MV-4-11 (cell line): ENCODE results near the gene E2F7.
A peak's percentile ranks its signal among the peaks of the same experiment; 100 is the strongest.

Source experiments
- DNase-seq: peaks from one replicate; lab custom pipeline; 2025; lab: John Stamatoyannopoulos, UW

The E2F7 gene

GRCh38 chr12:77064896-77065360, 441 bp downstream of the E2F7 start:
- DNase-seq = no peak

GRCh38 chr12:77062846-77063461, 2.4 kb downstream of the E2F7 start:
- peak; percentile 20 for DNase-seq

- no peak for DNase-seq
Observed at GRCh38 chr12:77062396-77062795, 3.0 kb downstream of the E2F7 start.

DNA sequence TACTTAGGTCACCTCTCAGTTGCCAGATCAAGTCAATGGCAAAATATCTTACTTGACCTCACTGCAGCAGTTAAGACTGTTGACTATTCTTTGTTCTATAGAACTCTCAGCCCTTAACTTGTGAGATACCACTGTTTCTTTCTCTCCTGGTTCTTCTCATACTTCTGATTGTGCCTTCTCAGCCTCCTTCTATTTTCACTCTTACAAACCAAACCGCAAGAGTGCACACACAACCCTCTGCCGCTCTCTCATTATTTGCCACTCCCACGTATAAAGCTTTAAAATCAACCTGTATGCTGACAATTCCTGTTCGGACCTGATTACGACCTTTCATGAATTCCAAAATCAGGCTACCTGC, 4.5 kb downstream of the E2F7 start:
- peak; percentile 54 for DNase-seq

GRCh38 chr12:77060136-77060882, 5.1 kb downstream of the E2F7 start:
- peak; percentile 97 for DNase-seq

GRCh38 chr12:77058740-77059139, 6.6 kb downstream of the E2F7 start:
- no peak for DNase-seq

GRCh38 chr12:77054851-77055250, 10.5 kb downstream of the E2F7 start:
- DNase-seq = no peak

- DNase-seq = no peak
Observed at GRCh38 chr12:77053259-77053658, 12.1 kb downstream of the E2F7 start.

GRCh38 chr12:77049767-77050353, 15.5 kb downstream of the E2F7 start:
- peak; percentile 58 for DNase-seq

DNA sequence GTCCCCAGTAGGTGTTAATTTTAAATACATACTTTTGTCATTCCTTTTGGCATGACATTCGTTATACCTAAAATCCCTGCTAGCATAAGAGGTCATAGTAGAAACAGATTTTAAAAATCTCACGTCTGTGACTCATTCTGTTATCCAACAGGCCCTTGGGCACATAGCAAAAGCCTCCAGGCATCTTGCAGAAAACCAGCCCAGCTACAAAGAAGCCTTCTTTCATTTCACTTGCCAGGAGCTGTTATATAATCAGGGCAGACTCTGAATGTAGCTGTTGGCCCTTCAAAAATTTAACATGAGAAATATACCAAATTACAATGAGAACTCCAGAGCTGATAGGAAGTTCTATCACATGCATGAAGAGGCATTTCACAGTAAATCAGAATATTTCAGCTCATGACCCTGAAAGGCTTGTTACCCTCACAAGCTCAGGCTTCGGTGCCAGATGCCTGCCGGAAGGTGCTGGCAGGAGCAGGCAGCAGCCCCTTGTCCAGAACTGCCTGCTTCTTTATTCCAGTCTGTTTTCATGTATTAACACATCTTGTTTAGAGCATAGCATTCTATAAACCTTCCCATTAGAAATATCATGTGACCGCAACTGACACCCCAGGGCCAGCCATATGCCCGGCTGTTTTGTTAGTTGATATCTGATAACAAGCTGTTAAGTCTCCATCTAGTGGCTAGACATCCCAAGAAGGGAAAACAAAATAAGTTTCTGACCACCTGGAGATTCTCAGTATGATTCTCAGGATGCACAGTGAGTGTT, 17.8 kb downstream of the E2F7 start:
- DNase-seq = no peak

DNA sequence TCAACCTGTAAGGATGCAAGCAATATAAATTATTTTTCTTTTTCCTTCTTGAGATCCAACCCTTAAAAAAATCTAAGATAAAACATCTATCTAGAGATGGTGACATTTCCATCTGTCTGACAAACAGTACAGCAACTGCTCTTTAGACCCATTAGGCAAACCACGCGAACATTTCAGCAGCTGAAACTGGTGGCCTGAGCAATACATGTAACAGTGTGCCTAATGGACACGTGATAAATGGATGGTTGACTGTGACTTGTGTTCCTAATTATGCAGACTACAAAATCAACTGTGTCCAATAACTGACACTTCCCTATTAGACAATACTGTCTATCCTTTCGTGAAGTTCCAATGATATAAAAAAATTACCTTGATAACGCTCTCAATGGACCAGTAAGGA, 18.9 kb downstream of the E2F7 start:
- no peak for DNase-seq

DNA sequence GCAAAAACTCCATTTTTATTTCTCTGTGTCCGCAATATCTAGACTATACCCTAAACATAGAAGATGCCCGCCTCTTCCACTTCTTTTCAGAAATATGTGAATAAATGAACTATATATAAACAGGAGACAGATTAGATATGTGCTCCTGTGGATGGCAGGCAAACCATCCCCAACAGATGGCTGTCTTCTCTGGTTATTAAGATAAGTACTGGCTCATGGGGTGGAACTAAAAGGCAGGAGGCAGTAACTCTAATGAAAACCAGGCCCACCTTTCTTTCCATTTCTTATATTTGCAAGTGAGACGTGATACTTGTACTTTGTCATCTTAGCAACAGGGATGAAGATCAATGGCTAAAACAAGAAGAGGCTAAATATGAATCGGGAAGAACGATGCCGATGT, 20.2 kb downstream of the E2F7 start:
- no peak for DNase-seq

GRCh38 chr12:77044721-77045120, 20.6 kb downstream of the E2F7 start:
- DNase-seq = no peak

DNA sequence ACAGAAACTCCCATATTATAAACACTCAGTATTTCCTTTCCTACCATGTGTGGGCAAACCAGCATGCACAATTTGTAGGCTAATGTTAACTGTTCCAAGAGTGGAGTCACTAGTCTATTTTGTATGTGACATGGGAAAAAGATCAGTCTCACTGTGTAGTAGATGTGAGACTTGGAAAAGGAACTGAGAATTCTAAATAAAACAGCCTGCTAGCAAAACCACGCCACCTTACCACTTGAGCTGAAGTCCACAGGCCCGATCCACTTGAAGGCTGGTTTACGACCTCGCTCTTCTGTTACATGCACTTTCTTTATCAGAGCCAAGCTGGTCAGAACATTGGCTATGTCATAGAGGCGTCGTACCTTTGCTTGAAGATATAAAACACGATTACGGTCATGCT, 22.5 kb downstream of the E2F7 start:
- DNase-seq = peak; percentile 62

- DNase-seq = no peak
Observed at GRCh38 chr12:77040231-77040630, 25.1 kb downstream of the E2F7 start.

DNA sequence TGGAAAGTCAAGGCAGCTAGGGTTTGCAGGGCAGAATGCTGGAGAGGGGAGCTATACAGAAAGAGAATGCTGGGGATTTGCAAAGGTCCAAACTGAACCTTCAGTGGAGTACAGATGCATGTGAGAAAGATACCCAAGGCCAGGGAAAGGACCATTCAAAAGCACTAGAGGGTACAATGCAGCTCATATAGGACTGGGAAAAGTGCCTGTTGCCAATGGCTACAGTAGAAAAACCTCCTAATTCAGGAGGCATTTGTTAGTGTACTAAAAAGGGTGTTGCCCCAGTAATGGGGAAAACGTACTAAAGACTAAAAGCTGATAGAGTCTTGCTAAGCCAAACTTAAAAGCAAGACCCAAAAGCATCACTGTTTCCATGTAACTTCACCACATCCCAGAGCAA, 30.1 kb downstream of the E2F7 start:
- no peak for DNase-seq

- no peak for DNase-seq
Observed at GRCh38 chr12:77033658-77034536, 31.5 kb downstream of the E2F7 start.

DNA sequence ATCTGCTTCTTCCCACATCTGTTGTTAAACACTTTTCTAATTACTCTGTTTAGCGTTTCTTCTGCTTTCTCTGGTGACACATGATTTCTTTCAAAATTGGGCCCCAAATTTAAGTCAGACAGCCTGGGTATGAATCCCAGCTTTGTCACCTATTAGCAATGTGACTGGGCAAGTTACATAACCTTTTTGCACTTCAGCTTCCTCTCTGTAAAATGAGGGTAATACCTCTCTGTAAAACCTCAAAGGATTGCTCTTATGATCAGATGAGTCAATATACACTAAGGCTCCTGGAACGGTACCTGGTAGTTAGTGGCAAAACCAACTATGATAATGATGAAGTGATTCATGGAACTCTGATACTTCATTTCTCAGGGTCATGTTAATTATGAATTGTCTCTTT, 33.0 kb downstream of the E2F7 start:
- peak; percentile 4 for DNase-seq

DNA sequence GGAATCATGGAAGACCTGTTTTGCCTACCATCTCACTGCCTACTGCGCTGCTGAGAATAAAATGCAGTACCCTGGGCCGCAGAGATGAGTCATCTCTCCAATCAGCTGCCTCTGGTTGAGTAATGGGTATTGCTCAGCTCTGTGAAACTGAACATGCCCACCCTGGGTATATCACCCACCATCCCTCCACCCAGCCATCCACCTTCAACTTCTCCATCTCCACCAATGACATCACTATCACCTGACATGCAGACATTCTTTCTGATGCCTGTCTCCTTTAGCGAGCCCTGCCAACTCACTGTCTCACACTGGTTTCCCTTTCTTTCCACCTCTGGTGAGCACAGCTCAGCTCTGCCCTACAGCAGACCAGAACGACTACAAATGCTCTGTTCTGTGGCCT, 33.6 kb downstream of the E2F7 start:
- no peak for DNase-seq

DNA sequence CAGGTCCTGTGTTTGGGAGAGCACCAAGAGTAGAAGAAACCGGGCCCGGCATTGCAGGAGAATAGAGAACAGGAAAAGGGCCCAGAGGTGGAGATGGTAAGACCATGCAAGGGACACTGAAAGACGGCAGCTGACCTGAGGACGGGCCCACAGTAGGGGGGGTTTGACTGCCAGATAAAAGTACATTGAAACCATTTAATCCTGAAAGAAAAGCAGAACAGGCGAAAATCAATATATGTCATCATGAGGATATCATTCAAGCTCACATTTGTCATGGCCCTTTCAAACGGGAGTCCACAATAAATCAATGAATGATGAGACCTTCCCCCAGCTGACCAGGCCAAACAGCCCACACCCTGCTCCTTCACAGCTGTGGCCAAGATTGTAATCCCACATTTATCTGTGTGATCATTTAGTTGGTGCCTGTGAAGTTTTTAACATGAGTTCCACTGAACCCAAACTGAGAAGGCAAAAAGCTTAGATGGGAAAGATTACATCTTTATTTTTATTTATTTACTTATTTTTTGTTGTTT, 39.5 kb downstream of the E2F7 start:
- no peak for DNase-seq

- DNase-seq = no peak
Observed at GRCh38 chr12:77023501-77023900, 41.9 kb downstream of the E2F7 start.
